Measurements from ENCODE around the gene RPL36AL.
"Not testable (repeated sequence)": the region's sequence is repeated elsewhere in the genome, so short reads cannot be mapped to it uniquely, and the experiment has no call there.

The RPL36AL gene

DNA sequence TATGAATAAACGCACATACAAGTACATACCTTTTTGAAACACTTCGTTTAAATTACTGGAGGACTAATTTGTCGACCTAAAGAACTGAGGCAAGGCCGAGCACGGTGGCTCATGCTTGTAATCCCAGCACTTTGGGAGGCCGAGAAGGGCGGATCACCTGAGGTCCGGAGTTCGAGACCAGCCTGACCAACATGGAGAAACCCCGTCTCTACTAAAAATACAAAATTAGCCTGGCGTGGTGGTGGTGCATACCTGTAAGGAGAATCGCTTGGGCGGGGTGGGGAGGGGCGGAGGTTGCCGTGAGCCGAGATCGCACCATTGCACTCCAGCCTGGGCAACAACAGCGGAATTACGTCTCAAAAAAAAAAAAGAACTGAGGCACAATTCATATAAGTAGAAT lies 1.2 kb downstream of the RPL36AL start:
- not testable (repeated sequence) for DNase-seq

DNA sequence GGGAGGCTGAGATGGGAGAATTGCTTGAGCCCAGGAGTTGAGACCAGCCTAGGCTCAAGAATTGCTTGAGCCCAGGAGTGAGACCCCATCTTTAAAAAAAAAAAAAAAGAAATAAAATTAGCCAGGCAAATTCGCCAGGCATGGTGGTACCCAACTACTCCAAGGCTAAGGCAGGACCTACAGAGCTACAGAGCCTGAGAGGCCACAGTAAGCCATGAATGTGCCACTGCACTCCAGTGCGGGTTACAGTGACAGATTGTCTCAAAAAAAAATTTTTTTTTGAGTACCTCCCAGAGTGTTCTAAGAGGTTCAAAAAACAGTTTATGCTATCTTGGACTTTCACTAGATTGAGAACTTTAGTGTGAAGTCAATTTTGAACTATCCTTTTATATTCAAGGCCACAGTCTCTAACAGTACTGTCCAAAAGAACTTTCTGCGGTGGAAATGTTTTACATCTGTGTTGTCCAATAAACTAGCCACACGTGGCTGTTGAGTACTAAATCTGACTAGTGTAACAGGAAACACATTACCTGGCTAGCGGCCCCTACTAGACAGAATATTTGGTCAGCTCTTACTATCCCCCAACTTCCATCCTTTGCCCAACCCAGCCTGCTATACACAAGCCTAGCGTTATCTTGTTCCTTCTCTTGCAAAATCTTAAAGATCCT lies 2.4 kb downstream of the RPL36AL start:
- no peak for DNase-seq

DNA sequence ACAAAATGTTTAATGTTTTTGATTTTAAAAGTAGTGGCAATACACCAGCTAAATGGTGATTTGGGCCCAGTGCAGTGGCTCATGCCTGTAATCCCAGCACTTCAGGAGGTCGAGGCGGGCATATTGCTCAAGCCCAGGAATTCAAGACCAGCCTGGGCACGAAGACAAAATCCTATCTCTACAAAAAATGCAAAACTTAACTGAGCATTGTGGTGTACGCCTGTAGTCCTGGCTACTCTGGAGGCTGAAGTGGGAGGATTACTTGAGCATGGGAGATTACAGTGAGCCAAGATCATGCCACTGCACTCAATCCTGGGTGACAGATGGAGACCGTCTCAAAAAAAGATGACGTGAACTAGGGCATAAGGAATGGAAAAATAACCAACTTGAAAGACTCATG lies 4.7 kb downstream of the RPL36AL start:
- DNase-seq: no peak

DNA sequence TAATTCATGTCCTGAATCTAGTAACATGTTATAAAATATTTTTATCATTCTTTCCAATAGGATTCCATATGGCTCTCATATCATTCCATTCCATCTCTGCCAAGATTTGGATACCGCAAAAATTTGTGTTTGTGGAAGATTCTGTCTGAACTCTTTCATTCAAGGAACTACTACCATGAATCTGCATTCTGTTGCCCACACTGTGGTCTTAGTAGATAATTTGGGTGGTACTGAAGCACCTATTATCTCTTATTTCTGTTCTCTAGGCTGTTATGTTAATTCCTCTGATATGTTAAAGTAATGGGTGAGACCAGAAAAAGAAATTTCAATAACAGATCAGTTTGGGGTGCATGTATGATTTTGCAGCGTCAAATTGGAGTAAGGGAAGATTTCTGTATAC lies 6.2 kb downstream of the RPL36AL start:
- DNase-seq: no peak

DNA sequence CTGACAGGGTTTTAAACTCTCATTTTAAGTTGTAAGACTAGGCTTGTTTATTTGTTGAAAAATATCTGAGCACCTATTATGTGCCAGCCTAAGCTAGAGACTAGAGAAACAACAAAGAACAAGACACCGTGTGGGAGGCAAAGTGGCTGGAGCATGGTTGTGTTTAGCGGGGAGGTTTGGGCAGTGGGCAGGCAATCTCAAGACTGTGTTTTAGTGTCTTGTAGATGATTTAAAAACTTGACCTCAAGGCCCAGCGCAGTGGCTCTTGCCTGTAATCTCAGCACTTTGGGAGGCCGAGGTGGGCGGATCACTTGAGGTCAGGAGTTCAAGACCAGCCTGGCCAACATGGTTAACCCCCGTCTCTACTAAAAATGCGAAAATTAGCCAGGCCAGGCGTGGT lies 7.8 kb downstream of the RPL36AL start:
- no peak for DNase-seq

DNA sequence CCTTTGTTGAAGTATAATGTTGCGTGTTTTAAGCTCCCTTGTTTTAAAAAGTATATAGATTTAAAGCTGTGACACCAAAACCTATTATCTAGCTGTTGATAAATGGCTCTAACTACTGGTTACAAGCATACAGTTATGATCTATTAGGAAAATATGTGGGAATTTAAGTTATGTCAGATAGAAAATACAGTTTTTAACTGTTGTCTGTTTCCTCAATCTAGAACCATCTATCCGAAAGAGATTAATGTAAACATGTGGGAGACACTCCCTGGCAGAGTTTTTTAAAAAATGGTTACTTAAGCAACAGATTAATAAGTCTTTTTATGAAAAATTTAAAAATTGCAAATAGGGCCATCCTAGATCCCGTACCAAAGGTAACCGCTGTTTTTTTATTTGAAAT lies 8.2 kb downstream of the RPL36AL start:
- DNase-seq: no peak

DNA sequence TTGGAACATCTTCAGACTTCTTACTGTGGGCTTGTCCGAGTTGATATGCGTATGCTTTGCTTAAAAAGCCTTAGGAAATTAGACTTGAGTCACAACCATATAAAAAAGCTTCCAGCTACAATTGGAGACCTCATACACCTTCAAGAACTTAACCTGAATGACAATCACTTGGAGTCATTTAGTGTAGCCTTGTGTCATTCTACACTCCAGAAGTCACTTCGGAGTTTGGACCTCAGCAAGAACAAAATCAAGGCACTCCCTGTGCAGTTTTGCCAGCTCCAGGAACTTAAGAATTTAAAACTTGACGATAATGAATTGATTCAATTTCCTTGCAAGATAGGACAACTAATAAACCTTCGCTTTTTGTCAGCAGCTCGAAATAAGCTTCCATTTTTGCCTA lies 12.8 kb downstream of the RPL36AL start:
- DNase-seq: no peak

DNA sequence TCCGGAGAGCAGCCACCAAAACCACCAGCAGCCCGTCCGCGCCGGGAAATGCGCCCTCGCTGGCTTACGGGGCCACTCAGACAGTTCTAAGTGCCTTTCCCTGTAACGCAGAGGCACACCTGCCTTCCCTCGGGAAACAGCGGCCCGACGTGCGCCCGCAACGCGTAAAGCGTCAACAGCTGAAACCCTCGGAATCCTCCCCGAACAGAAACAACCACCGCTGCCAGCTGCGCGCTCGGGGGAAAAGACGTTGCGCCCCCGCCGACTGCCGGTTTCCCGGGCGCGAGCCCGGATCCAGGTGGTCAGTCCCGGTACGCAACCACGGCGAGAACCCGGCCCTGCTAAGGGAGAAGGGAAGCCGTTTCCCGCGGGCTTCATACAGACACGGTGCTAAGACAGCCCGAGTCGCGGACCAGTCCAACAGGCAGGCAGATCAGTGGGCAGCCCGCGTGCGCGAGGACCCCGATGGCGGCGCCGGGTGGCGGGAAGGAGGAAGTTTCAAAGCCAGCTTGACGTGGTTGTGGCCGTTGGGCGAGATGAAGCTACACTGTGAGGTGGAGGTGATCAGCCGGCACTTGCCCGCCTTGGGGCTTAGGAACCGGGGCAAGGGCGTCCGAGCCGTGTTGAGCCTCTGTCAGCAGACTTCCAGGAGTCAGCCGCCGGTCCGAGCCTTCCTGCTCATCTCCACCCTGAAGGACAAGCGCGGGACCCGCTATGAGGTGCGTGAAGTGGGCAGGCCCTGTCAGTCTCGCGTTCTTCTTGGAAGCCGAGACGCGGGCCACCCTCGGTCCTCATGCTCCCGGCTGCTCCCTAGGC lies 21.7 kb downstream of the RPL36AL start, which contains the start of gene LRR1:
Gene LRR1, plus strand, starts transcription at position 456 of the 816 bp plus-strand sequence. Its CDS starts 81 bp downstream, at position 537.
- peak; percentile 83 for DNase-seq

DNA sequence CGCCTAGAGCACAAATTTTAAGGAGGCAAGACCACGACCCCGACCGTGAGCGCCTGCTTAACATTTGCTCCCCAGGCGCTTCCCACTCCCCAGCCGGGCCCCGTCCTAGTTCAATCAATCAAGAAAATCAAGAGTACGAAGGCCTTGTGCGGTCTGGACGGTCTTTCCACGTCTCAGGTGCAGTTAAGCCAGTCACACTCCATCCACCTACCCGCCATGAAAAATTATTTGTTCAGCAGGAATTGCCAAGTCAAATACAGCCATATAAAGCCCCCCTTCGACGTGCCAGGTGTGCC lies 22.3 kb downstream of the RPL36AL start:
- DNase-seq: no peak

DNA sequence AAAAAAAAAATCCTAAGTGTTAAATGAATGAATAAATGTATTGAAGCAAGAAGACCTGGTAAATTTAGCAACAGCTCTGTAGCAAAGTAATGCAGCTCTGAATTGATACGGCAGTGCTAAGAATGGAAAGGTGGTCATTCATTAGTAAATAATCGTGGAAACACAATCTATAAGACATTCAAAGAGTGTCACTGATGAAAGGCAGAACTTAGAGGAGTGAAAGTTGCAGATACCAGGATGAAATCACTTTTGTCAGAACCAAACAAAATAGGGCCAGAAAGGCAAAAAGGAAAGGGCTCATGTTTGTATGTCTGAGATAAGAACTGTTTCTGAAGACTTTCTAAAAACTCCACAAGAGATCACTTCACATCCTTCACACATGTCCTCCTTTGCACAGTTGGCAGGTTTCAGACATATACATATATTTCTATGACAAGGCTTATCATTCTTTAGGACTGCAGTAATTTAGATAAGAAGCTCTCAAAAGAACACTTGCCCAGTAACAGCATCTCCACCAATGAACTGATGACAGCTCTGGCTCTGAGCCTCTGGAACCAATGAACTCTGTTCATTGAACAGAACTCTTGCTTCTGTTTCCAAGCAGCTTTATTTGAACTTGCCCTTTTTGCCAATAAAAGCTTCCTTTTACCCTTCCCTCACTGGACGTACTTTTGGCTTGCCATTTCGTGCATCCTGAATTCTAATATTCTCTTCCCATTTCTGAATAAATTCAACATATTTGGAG lies 25.9 kb downstream of the RPL36AL start:
- no peak for DNase-seq

DNA sequence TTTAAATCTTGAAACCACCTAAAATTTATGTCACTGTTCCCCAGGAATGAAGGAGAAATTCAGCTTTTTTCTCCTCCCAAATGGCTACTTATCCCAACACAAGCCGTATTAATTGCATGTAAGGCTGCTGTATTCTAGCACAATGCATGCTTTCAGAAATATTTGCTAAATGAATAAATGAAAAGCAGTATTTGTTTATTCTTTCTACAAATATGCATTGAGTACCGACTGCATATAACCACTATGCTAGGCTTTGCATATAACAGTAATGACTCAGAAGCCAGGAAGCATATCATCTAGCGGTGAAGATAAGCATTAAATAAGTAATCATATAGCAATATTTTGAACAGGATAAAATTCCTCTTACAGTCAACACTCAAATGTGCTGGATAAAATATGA lies 27.4 kb downstream of the RPL36AL start:
- DNase-seq: no peak

DNA sequence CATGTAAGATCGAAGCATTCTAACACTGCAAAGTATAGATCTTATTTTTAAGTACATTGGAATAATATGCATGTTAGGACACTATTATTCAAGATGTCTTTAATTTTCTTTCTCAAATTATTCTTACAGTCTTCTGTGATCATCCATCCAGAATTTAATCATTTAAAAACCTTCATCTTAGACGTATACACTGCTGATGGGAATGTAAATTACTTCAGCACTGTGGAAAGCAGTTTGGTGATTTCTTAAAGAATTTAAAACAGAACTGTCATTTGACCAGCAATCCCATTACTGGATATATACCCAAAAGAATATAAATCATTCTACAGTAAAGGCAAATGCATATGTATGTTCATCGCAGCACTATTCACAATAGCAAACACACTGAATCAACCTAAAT lies 31.0 kb downstream of the RPL36AL start:
- no peak for DNase-seq

DNA sequence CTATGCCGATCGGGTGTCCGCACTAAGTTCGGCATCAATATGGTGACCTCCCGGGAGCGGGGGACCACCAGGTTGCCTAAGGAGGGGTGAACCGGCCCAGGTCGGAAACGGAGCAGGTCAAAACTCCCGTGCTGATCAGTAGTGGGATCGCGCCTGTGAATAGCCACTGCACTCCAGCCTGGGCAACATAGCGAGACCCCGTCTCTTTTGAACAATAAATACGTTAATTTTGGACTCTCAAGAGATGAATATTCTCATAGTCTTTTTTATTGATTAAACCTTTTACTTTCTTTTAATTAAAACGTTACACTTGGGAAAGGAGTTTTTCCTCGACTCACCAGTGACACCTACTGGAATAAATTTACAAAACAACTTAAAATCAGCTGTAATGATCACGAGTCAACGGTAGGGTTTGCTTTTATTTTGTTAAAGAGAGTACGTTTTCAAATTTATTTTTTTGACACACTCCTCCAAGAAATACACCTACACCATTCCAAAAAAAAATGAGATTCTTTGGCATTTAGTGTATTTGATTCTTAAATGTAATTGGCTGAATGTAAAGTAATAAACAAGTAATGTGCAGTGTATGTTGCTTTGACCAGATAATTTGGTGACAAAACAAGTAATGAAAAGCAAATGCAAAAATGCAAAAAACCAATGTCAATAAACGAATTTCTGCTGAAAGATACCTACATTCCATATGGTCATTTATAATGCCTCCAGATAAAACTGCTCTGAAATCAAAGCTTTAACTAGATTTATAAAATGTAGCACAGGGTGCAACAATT lies 33.6 kb downstream of the RPL36AL start:
- peak; percentile 57 for DNase-seq

DNA sequence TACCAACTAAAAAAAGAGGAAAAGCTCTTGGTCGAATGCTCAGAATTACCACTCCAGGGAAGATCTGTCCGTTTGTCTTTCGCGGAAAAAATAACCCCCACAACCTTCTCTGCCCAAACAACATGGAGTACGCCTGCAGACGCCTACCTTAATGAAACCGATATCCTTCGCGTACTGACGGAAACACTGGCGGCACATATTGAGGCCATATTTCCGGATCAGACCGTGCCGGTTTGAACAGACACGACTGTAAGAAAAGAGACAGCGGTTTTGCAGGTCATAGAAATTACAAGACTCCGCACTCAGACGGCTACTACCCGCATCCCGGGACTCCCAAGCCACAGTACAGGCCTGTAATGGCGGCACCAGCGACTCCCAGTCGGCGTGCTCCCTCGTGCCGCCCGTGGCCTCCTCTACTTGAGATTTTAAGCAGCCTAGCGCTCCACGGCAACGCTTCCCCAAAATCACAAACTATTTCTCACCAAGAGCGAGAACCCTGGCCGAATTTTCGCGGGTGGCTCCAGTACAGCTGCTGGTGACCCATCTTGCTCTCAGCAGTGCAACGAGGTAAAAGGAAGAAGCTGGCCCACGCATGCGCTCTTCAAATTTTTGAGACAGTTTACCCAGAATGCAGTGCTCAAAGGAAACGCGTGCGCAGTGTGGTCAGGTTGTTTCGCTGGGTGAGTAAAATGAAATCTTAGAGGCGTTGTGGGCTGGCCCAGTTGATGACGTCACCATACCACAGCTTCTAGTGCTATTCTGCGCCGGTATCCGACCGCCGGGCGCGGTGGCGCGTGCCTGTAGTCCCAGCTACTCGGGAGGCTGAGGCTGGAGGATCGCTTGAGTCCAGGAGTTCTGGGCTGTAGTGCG lies 34.4 kb downstream of the RPL36AL start, which contains the start of gene RPS29:
Gene RPS29, minus strand, starts transcription at position 578 of the 870 bp plus-strand sequence. Its CDS starts 34 bp downstream, at position 544.
- DNase-seq: peak; percentile 96

DNA sequence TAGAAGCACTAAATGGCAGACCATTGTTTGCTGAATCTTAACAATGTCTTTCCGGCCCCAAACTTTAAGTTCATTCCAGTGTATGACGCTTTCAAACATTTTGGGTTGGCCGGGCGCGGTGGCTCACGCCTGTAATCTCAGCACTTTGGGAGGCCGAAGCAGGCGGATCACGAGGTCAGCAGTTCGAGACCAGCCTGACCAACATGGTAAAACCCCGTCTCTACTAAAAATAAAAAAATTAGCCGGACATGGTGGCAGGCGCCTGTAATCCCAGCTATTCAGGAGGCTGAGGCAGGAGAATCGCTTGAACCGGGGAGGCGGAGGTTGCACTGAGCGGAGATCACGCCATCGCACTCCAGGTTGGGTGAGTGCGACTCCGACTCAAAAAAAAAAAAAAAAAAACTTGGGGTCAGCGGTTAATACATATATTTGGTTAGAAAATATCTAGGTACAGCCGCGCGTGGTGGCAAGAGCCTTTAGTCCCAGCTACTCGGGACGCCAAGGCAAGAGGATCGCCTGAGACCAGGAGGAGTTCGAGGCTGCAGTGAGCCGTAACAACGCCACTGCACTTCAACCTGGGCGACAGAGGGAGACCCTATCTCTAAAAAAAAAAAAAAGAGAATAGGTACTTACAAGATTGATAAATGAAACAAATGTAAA lies 35.3 kb downstream of the RPL36AL start:
- DNase-seq: not testable (repeated sequence)

DNA sequence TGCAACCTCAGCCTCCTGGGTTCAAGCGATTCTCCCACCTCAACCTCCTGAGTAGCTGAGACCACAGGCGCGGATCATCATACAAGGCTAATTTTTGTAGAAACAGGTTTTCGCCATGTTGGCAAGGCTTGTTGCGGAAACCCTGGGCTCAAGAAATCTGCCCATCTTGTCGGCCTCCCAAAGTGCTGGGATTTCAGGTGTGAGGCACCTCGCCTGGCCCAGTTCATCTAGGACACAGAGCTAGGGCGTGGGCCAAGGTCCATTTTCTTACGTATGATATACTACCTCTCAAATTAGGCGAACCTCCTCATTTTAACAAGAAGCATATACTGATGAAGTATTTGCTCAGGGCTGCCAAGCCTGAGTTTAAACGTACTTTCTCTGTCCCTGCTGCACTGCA lies 36.4 kb downstream of the RPL36AL start:
- DNase-seq: no peak

DNA sequence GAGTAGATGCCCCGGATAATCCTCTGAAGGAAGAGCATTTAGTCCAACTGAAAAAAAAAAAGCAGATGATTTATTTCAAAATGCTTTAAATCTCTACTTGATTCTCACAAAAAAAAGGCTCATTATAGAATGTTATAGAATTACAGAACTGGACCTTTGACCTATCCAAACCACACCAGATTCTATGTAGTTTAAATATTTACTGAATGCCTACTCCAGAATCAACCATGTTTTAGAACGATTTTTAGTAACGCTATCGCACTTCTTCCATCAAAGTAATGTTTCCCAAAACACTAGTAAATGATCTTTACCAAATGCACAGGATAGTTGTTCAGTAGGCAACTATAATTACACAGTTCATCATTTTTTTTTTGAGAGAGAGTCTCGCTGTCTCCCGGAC lies 36.8 kb downstream of the RPL36AL start:
- no peak for DNase-seq

DNA sequence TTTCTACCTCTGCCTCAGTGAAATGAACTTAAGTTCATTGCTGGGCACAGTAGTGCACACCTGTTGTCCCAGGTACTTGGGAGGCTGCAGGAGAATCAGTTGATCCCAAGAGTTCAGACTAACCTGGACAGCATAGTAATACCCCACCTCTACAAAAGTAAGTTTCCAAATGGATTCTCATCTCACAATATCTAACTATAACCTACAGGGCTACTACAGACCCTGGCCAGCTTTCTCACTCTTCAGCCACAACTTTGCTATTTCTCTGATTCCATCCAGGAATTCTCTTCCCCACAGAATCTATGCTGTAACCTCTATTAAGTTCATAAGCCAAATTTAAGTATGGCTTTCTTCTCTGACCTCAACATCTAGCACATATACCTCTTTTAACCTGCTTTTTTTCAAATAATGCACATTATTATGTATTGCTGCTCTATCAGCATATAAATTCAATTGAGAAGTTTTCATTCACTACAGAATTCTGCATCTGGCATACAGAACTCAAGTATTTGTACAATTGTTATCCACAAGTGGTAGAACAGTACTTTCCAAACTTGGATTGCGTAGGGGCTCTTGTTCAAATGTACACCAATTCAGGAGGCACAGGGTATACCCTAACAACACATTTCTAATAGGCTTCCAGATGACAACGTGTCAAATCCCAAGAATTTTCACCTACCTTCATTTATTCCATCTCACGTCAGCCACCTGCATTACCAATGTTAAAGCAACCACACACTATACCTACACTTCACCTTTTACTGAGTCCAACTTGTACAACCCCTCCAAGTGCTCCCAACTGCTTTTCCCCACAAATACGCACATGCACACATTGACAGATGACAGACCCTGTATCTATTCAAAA lies 38.1 kb downstream of the RPL36AL start:
- DNase-seq: no peak

DNA sequence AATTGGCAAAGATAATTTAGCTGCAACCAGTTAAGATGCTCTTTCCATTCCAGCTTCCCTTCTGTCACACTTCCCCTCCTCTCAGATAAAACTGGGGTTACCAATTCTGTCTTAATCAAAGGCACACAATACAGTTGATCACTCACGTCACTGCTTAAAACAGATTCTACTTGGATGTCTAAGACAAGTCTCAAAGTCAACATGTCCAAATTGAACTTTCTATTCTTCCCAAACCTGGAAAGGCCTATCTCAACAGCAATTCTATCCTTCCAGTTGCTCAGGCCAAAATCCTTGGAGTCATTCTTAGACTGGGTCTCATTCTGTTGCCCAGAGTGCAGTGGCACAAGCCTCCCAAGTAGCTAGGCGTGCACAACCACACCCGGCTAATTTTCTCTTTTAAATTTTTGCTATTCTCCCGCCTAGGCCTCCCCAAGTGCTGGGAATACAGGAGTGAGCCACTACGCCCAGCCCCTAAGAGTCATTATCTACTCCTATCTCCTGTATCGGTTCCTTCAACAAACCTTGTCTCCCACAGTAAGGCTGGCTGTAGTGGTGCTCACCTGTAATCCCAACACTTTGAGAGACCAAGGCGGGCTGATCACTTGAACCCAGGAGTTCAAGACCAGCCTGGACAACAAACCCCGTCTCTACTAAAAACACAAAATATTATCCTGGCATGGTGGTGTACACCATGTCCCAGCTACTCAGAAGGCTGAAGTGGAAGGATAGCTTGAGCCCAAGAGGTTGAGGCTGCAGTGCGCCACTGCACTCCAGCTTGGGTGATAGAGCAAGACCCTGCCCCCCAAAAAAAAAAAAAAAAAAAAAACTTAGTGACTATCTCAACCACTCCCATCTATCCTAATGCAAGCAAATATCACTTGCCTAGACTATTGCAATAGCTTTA lies 39.0 kb downstream of the RPL36AL start:
- no peak for DNase-seq
